Measurements from ENCODE around the gene ZNF512B.
"Not testable (repeated sequence)": the region's sequence is repeated elsewhere in the genome, so short reads cannot be mapped to it uniquely, and the experiment has no call there.

- TF ChIP-seq POLR2A (IDR thresholded peaks at IDR 0.05; ENCODE audit: low read depth); CTCF (IDR thresholded peaks at IDR 0.05); EP300 (IDR thresholded peaks at IDR 0.05); POLR2AphosphoS5 (IDR thresholded peaks at IDR 0.05): not testable (repeated sequence)
Observed at GRCh38 chr20:63929473-63929883, 40.3 kb downstream of the ZNF512B start.
